ENCODE measurements around the gene PEBP1.

Gene PEBP1

DNA sequence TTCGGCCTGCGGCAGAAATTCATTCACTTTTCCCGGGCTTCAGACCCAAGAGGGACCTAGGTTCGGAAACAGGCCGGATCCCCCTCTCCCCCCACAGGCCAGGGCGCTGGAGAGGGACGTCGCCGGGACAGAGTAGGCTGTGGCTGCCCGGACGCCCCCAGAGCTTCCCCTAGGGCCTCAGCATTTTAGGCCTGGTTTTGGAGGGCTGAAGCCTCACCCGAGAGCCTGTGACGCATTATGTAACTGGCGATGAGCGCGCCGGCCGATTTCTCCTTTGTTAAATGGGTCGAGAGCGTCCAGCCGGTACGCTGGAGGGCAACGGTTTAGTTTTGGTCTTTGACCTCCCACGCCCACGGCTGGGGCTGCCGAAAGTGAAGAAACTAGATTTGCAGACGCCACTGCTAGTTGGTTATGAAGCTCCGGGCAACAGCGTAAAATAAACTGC lies 657 bp downstream of the PEBP1 start:
- peak; percentile 52 for DNase-seq

DNA sequence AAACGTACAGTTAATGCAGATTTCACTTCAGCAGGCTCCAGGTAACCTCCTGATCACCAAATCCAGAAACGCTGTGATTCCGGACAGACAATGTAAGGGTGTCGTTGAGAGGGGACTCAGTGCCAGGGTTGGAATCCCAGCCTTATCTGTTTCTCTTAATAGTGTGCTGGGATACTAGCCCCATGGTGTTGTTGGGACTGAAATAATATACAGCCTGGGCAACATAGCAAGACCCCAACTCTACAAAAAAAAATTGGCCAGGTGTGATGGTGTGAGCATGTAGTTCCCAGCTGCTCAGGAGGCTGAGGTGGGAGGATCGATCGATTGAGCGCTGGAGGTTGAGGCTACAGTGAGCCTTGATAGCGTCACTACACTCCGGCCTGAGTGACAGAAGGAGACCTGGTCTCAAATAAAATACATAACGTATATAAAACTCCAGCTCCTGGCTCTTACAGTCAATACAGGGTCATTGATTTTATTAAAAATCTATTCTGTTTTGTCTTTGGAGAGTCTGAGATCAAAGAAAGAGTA lies 1.3 kb downstream of the PEBP1 start:
- DNase-seq = no peak

DNA sequence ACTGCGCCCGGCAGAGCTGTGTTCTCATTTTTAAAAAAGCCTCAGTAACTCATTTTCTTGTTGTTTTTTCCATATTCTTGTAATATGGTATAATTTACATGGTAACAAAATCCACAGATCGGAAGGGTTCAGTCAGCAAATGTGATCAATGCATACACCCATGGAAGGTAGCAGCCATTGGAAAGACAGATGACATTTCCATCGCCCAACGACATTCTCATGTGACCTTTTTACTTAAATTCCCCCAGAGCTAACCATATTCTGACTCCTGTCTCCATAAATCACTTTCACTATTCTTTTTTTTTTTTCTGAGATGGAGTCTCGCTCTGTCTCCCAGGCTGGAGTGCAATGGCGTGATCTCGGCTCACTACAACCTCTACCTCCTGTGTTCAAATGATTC lies 4.9 kb downstream of the PEBP1 start:
- DNase-seq = no peak

DNA sequence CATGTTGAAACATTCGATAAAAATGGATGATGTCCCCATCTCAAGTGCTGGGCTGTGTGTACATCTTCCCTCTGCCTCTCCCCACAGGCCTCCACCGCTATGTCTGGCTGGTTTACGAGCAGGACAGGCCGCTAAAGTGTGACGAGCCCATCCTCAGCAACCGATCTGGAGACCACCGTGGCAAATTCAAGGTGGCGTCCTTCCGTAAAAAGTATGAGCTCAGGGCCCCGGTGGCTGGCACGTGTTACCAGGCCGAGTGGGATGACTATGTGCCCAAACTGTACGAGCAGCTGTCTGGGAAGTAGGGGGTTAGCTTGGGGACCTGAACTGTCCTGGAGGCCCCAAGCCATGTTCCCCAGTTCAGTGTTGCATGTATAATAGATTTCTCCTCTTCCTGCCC lies 8.6 kb downstream of the PEBP1 start:
- DNase-seq = no peak

DNA sequence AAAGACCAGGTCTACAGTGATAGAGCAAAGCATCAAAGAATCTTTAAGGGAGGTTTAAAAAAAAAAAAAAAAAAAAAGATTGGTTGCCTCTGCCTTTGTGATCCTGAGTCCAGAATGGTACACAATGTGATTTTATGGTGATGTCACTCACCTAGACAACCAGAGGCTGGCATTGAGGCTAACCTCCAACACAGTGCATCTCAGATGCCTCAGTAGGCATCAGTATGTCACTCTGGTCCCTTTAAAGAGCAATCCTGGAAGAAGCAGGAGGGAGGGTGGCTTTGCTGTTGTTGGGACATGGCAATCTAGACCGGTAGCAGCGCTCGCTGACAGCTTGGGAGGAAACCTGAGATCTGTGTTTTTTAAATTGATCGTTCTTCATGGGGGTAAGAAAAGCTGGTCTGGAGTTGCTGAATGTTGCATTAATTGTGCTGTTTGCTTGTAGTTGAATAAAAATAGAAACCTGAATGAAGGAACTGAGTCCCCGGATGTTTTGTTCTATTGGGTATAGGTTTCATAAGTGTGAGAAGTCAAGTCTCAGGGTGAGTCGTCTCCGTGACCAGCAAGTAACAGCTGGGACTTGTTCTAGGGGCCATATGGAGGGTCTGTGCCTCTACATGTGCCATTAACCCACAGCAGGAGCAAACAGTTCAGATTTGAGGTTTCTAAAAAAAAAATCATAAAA lies 9.3 kb downstream of the PEBP1 start:
- no peak for DNase-seq

DNA sequence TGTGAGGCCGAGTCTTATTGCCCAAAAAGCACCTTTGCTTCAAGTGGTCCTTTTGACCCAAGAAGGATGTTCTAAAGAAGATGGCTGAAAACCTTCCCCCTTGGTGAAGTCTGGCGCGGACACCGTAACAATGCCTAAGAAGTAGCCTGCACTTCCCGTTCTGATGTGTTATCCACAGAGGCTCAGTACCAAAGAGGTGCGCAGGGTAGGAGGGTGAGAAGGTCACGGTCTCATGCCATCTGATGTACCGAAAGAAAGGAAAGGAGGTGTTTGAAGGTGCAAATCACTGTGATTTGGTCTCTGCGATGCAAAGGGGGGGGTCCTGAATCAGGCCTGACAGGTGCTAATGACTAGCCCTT lies 9.9 kb downstream of the PEBP1 start:
- no peak for DNase-seq

DNA sequence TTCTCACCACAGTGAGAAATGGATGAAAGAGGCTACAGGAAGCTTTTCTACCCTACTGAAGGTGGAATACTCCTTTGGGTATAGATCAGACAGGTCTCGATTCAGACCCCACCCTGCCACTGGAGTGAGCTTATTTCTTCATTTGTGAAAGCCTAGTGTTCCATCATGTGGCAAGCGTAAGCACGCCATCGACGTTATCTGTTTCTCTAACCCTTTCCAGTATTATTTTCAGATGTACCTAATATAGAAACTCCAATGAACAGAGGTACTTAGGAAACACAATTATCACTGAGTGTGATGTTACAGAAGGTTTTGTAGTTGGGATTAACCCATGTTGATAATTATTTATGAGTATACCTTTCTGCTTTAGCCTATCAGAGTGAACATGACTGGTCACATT lies 12.4 kb downstream of the PEBP1 start:
- no peak for DNase-seq

DNA sequence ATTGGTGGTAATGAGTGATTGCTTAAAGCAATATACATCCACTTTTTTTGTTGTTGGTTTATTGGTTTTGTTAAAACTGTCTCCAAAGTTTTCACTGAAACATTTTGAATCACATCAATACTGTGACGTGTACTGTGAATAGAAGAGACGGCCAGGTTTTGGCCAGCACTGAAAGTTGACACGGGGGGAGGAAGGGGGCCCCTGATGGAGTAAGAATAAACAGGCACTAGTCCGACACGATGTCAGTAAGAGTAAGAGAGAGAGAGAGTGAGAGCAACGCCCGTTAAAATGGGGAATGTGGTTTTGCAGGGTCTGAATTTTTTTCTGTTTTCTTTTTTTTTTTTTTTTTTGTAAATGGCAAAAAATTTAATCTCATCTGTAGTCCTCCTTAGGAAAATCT lies 14.7 kb downstream of the PEBP1 start:
- no peak for DNase-seq

DNA sequence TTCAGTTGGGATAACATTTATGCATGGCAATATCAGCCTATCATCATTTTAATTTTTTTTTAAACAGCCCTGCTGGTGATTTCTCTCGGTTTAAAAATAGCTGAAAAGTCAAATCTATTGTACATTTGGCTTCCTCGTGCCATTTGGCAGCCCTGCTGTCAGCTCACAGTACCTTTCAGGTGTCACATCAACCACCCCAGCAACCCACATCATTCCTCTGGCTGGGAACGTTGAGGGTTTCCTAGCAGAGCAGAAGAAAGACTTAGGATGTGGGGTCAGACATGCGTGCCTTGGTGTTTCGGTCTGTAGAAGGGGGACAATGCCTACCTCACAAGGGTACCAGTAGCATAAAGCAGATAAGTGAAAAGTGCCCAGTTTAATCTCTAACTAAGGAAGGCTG lies 15.8 kb downstream of the PEBP1 start:
- DNase-seq = no peak

DNA sequence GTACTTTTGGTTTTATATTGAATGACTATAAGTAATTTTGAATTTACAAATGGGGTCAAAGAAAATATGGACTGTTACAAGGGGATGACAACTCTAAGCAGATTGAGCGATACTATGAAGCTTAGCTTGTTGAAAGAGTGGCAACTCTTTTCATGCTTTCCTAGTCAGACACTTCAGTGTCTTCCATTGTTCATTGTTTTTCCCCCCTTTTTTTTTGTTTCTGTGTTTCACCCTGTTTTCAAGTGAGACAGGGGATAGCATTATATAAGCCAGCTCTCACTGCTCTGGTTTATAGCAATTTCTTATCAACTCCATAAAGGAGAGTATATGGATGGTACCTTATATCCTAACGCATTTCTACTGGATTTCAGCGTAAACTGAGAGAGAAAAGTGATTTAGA lies 24.6 kb downstream of the PEBP1 start:
- DNase-seq = no peak

DNA sequence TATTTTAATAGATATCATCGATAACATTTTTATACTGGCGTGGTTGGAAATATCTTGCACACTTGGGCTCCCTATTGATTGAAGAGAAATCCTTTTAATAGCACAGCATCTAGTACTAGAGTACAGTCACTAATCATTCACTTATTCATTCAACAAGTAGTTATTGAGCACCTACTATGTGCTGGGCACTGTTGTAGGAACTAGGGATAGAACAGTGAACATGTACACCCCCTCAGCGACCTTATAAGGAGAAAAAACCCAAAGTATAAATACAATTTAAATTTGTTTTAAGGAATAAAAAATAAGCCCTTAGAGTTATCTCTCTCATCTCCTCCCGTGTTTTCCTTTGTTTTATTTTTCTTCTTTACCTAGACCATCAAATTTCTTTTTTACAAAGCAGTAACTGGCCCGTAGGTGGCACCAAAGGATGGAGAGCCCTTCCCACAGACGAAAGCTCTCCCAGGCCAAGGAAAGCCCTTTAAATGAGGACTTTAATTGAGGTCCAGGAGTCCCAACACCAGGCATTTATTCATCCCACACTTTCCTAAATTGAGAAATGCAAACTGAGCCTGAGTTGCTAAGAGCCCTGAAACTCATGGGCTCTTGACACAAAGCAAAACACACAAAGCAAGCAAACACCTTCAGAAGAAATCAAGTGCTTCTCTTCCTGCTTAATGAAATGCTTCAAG lies 29.0 kb downstream of the PEBP1 start:
- DNase-seq = no peak

DNA sequence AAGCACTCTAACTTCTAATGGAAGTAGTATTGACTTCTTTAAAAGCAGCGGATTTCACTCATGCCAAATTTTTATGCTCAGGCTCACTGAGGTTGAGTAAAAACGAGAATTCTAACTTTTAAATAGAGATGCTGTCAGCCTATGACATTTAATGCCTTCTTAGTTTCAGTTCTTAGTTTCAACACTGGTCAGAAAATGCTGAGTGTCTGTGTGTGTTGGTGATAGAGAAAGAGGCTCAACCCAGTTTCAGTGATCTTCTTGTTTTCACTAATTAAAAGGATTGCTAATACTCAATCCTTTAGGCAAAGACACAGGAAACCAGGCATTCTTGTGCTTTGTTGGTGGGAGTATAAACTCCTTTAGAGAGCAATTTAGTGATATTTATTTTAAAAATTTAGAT lies 31.0 kb downstream of the PEBP1 start:
- no peak for DNase-seq

DNA sequence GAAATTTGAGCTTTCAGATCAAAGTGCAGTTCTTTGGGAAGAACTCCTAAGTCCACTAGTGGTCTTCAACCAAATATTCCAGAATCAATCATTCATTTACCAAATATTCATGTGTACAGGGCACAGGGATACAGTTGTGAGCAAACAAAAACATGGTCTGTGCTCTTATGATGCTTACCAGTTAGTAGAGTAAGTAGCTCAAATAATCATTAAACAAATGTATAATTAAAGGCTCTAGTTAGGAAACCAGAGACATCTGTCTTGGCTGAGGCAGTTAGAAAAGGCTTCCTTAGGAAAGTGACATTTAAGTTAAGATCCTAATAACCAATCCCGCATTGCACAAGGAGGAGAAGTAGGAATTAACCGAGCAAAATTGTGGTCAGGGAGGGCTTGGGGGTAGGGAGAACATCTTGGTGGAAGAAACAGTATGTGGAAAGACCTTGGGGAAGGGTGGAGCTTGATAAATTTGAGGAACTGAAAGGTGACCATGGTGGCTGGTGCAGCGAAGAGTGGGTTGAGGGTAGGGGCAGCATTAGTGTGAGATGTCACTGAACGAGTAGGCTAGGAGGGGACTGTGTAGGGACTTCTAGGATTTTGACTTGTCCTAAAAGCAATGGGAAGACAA lies 40.0 kb downstream of the PEBP1 start:
- no peak for DNase-seq

DNA sequence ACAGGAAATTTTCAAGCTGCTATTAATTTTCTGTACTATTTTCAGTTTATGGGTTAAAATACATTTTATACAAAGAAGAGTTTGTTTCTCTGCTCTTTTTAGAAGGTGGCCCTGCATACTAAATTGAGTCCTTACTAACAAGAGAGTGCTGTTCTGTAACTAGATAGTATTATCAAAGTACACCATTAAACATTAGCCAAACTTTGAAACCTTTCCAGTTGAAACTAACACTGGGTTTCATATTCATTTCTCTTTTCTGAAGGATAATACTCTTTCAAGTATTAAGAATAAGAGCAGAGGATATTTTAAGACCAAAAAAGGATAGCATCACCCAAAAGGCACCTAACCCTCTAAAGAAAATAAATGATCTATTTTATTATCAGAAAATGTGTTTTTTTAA lies 47.2 kb downstream of the PEBP1 start:
- no peak for DNase-seq

DNA sequence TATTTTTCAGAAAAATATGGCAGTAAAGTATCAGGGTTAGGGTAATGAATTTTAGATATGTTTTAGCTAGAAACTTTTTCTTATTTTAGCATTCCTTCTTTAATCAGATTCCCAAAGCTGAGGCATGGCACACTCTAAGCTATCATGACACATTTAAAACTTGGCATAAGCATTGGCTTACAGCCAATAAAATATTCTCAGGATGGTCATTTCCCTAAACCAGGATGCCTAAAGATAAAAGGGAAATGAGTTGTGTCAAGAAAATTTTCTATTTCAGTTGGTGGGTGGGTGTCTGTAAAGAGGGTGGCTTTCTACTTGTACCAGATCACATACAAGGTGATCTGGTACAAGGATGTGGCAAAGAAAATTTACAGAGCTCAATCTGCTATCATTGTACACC lies 47.8 kb downstream of the PEBP1 start:
- DNase-seq = no peak

DNA sequence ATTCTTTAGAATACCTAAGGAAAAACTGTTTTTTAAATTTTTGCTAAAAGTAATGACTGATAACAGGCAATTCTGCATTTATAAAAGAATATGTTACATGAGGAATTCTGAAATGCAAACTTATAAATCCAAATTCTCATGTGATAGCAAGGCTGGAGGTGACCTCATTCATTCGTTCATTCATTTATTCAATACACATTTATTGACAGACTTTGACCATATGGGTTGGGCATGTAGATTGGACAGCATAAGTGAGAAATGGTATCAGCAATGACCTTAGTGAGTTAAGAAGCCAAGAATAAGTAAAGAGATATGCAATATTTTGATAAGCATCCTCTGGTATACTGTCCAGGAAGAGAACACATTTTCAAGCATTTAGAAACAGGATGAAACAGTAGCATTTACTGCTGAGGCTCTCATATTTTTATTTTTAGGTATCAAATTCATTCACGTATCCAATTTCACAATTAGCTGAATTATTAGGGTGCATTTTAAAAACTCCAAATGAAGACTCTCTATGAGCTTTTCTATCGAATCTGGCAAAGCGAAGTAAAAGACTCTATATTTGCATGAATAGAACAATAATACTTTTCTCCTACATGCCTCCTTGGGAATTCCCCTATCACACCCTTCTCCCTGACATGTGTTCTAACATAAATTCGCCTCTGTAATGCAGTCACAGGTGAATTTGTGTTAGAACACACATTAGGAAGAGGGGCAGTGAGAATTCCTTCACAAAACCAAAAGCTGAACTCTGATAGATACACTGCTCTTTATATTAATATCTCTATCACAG lies 49.9 kb downstream of the PEBP1 start:
- DNase-seq = no peak

DNA sequence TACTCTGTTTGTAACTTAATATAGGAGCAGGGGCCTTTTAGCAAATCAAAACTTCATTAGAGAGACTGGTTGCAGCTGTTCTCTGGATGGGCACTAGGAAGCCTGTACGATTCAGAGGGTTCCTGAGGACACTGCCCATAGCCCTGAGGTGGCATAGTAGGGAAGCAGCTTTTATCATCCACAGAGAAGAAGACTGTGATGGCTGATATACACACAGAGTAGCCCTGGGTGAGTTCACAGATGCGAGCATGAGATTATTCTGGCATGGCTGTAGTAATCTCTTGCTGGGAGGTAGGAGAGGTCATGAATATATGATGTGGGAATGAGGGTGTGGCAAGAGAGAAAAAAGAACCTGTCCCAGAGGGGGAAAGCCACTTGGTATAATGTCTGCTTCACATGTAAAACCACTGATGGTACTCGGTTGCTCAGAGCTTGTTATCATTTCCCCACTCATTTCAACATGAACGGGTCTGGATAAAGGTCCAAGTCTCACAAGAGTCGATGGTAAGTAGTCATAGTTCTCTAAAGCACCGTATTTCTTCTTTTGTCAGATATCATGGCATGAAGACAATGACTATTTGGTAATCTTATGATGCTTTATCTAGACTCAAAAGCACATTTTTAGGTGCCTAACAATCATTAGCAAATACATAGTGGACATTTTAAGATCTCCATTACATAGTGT lies 52.0 kb downstream of the PEBP1 start:
- DNase-seq = no peak

DNA sequence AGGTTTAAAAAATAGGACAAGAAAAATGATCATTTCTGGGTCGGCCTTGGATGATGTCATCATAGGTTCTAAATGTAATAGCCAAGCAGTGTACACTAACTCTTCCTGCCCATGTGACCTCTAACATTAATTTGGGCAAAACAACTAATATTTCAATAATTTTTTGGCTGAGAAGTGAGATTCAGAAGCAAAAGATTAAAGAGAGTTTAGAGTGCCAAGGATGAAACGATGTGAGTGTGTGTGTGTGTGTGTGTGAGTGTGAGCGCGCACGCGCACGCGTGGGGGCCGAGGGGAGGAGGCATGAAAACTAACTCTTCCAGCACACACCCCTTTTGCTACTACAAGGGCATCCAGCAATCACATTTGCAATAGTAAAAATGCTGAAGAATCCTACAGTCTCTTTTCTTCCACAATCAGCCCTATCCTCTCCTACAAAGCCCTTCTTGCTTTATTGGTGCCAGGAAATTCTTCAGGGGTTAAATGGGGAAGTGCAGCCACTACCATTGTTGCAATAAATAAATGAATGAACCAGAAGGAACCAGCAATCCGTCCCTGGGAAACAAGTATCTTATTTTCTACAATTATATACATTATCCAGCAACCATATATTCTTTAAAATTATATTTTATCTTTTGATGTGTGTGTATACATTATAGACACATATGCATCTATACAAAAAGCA lies 52.9 kb downstream of the PEBP1 start:
- no peak for DNase-seq

DNA sequence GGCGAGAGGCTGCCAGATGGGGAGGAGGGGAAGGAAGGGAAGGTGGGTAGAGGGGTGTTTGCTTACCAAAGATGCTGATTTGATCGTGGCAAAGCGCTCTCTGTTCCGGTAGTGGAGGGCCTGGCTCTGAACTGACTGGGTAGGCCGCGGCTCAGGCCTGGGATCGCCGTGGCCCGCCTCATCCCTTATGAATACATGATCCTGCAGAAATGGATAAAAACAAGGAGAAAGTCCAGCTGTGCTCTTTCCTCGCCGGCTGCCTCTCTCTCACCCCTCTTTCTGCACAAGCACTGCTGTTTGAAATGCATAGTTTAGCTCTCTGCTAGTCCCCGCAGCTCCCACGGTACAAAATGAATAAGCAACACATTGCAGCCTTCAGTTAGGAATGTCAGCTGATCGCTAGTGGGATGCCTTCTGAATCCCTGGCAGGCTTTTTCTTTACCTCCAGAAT lies 53.8 kb downstream of the PEBP1 start:
- no peak for DNase-seq

DNA sequence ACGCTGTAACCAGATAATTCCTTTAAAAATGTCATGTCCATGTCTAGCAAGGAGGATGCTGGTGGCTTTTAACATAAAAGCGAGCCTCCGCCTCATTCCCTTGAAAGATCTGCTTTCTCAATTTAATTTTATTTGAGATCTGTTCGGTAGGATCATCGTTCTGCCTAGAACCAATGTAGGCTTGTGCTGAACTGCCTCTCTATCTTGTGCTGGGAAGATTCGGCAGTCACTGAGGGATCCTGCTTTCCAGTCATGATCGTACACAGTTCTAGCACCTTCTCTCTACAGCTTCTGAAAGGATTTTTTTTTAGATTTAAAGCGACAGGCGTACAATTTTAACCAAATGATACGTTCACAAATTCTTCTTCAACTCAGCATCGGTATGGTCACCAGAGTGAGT lies 54.3 kb downstream of the PEBP1 start:
- DNase-seq = no peak

DNA sequence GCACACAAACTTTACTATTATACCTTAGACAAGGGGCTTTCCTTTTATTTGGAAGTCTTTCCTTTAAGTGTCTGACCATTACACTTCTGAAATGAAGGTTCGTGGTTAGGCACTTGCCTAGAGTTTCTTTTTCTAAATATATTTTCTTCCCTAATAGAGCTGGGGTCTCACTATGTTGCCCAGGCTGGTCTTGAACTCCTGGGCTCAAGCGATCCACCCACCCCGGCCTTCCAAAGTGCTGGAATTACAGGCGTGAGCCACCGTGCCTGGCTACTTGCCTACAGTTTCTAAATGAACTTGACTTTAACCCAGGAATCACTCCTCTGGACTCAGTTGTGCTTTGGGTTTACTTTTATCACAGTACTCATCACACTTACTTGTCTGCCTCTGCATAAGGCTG lies 57.6 kb downstream of the PEBP1 start:
- DNase-seq = no peak

DNA sequence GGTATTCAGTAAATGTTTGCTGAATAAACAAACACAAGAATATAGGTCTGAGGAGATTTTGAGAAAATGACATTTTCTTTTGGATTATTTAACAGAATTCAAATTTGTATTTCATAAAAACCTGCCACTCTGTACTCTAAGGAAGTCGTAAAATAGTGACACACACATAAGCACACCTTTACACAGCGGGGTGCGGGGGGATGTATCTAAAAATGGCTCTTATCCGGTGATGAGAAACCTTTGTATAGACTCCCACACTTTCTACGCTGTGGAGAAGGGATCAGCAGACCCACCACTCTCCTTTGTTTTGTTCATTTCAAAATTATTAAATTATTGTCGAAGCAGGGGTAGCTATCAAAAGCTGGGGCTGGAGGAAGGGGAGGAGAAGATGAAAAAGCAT lies 58.0 kb downstream of the PEBP1 start:
- DNase-seq = no peak
